Measurements from ENCODE around the gene SH2B2.
A peak's percentile ranks its signal among the peaks of the same experiment; 100 is the strongest.
"Not testable (repeated sequence)": the region's sequence is repeated elsewhere in the genome, so short reads cannot be mapped to it uniquely, and the experiment has no call there.

Gene SH2B2

GRCh38 chr7:102337420-102337819 is 50.8 kb downstream of the SH2B2 start:
- DNase-seq = not testable (repeated sequence)

GRCh38 chr7:102340599-102341368 is 54.1 kb downstream of the SH2B2 start:
- not testable (repeated sequence) for DNase-seq

GRCh38 chr7:102346983-102347382 is 60.3 kb downstream of the SH2B2 start:
- not testable (repeated sequence) for DNase-seq

- not testable (repeated sequence) for DNase-seq
These were observed 69.7 kb downstream of the SH2B2 start, which contains the start of gene SPDYE6 for GRCh38 chr7:102356344-102356743. Gene SPDYE6, minus strand, starts transcription at chr7:102356444. Its CDS starts 421 bp downstream, at chr7:102356023.

- peak; percentile 99 for DNase-seq
These were observed 77.1 kb downstream of the SH2B2 start for GRCh38 chr7:102363549-102364393.

- peak; percentile 8 for DNase-seq
These were observed 77.8 kb downstream of the SH2B2 start for GRCh38 chr7:102364394-102364886.

- not testable (repeated sequence) for DNase-seq
These were observed 78.7 kb downstream of the SH2B2 start for GRCh38 chr7:102365390-102365789.

- not testable (repeated sequence) for DNase-seq
These were observed 83.4 kb downstream of the SH2B2 start for GRCh38 chr7:102370038-102370437.

Data from hematopoietic multipotent progenitor cell treated with erythropoietin and hydrocortisone succinate and interleukin-3 and kit ligand, for 8 days (in vitro differentiated cells).